DMS114 treated with DMSO at 0.1 percent for 48 hours (cell line): ENCODE measurements around the gene COL4A5.

Experiments
- DNase-seq: peaks from one replicate; lab custom pipeline; 2025; ENCODE audit not compliant: unreplicated experiment; lab: John Stamatoyannopoulos, UW

COL4A5 gene

GRCh38 chrX:108640817-108641216 lies 201.2 kb downstream of the COL4A5 start:
- DNase-seq, result no peak

DNA sequence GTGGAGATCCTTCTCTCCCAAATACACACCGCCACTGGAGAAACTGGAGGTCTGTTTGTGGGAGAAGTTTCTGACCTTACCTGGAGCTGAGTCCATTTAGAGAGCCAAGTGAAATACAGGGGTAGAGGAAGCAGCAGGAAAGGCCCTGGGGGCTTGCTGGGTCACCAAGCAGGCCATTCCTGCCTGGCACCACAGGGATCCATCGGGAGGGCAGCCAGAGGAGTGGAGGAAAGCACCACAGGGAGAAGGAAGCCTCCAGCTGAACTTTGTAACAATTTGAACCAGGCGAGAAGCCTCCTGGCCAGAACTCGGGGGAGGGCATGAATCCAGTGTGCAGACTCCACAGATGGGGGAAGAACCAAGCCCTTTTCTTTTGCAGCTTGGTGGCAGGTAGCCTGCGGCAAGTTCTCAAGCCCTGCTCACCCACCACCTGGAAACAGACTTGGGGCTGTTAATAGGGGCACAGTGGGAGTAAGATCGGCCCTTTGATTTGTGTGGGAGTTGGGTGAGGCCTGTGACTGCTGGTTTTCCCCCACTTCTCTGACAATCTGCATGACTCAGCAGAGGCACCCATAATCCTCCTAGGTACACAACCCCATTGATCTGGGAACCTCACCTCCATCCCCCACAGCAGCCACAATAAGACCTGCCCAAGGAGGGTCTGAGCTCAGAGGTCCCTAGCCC lies 202.1 kb downstream of the COL4A5 start:
- no peak for DNase-seq

- DNase-seq, result no peak
These were observed 202.6 kb downstream of the COL4A5 start for GRCh38 chrX:108642273-108642628.

DNA sequence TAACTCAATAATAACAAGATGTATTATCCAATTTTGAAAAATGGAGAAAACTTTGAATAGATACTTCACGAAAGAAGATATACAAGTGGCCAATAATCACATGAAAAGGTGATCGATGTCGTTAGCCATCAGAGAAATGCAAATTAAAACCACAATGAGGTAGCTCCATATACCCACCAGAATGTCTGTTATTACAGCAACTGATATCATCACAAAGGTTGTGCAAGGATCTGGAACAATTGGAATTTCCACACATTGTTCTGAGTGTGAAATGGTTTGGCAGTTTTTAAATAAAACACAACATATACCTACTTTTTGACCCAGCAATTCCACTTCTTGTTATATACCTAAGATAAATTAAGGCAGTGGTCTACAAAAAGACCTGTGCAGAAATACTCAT lies 225.1 kb downstream of the COL4A5 start:
- DNase-seq, result no peak

DNA sequence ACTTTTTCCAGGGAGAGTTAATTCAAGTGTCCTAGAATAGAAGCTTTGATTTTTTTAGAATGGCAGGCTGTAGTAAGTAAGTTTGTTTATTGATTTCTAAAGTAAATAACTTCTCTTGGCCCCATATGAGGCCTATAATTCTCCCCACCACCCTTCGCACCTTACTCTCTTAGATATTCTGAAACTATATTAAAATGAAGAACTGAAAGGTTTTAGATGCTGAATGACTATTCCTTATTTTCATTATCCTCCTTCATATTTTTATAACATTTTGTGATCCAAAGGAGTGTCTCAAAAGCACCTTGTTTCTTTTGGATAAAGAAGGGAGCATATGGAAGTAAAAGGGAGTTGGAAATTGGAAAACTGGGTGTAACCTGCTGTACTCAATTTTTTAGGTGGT lies 226.5 kb downstream of the COL4A5 start:
- no peak for DNase-seq

DNA sequence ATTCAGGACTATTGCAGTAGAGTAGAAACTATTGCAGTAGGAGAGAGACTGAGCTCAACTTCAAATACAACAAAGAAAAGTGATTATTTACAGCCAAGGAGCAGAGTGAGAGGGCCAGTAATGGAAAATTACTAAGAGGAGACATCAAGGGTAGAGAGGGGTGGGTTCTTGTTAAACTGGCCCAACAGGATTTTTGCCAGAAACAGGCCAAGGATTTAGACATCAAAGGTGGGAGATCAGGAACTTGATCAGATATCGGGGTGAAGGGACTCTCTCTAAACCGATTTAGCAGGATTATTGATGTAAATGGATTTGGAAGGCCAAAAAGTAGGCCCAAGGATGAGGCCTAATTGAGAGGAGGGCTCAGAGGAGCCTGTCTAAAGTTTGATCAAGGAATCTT lies 231.9 kb downstream of the COL4A5 start:
- no peak for DNase-seq

GRCh38 chrX:108696690-108697089 lies 257.1 kb downstream of the COL4A5 start:
- no peak for DNase-seq

DNA sequence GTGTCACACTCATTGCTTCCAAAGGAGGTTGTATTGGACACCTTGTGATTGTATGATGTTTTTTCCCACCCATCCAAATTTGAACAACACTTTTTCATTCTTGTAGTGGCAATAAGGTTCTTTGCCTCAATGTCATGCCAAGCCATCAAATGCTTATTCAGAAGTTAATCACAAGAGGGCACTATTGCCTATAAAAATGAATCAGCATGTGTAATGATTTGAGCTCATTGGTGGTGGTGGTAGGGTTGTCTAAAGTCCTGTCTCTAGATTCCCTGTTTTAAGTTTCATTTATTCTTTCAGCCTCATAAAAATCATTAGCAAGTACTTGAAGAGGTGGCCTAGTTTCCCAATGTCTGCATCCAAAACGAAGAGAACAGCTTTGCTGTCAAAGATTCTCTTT lies 259.7 kb downstream of the COL4A5 start:
- DNase-seq, result peak; percentile 40

DNA sequence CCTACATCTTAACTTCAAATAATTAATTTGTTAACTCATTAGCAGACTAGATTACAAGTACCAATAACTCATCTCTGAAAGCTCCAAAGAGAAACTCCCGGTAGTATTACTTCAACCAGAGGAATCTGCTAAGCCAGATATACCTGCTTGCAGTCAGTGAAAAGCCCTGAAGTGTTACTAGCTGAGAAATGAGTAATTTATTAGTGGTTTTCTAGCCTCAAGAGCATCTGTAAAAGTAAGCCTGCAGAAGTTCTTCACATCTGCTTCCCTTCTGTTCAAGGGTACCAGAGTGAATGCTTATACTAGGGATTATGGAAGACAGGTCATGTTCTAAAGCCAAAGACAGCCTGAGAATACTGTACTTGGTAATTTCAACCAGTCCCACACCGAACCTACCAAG lies 262.0 kb downstream of the COL4A5 start:
- no peak for DNase-seq

GRCh38 chrX:108702530-108702929 lies 262.9 kb downstream of the COL4A5 start:
- no peak for DNase-seq

- DNase-seq, result no peak
These were observed 265.2 kb downstream of the COL4A5 start for GRCh38 chrX:108704839-108705238.

DNA sequence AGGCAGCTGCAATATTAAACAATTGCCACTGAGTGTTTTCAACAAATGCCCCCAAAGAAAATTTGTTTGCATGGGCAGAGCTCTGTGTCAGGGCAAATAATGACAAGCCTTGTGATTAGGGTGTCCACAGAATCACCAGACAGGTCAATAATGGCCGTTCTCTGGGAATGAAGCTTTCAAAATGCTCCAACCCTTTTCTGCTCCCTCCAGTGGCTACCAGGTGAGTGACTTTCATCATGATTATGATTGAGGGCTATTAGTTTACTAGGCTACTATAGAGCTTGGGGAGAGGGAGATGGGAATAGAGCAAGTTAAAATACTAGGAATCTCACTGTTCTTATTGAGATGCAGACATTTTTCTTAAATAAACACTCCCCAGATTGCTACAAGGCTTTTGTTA lies 273.2 kb downstream of the COL4A5 start:
- DNase-seq, result no peak

DNA sequence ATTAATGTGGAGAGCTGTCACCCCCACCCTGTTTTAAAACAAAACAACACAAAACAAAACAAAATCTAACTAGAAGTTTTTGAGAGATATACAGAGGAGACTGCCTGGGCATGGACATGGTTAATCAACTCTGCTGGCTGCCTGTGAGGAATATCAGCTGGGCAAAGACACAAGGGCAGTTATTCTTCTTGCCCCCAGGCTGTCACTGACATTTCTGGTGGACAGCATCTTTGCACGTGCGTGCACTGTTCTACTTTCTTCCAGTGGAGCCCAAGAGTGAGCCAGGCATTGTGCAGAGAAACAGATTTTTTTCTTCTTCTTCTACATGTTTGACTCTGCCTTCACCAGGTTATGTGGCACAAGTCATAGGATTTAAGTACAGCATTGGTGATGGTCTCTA lies 282.9 kb downstream of the COL4A5 start:
- no peak for DNase-seq

GRCh38 chrX:108726748-108727147 lies 287.1 kb downstream of the COL4A5 start:
- DNase-seq, result no peak

DNA sequence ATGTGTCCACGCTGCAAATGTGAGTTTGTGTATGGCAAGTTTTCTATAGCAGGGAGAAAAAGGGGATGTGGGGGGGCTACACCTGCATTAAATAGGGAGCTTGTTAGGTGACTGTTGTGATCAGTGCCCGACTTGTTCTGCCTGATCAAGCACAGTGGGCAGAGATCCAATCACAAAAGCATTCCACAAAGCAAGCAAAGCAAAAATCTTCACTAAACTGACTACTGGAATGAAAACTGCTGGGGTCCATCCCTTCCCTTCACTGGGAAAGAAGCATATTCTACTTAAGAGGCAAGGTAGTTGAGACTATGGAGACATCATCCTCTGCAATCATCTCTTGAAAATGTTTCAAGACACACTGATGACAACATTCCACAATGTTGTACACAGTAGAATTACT lies 291.5 kb downstream of the COL4A5 start:
- no peak for DNase-seq

GRCh38 chrX:108732630-108733321 lies 293.1 kb downstream of the COL4A5 start:
- no peak for DNase-seq

DNA sequence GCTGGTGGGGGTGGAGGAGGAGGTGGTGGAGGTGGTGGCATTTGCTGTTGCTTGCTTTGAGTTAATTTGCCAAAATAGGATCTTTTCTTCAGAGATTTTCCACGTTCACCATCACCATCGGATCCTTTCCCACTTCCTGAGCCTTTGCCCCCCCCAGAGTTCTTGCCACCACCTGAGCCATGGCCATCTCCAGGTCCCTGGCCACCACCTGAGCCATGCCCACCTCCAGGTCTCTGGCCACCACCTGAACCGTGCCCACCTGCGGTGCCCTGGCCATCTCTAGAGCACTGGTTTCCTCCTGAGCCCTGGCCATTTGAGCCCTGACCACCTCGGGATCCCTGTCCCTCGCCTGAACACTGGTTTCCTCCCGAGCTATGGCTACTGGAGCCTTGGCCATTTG lies 294.8 kb downstream of the COL4A5 start:
- DNase-seq, result no peak

DNA sequence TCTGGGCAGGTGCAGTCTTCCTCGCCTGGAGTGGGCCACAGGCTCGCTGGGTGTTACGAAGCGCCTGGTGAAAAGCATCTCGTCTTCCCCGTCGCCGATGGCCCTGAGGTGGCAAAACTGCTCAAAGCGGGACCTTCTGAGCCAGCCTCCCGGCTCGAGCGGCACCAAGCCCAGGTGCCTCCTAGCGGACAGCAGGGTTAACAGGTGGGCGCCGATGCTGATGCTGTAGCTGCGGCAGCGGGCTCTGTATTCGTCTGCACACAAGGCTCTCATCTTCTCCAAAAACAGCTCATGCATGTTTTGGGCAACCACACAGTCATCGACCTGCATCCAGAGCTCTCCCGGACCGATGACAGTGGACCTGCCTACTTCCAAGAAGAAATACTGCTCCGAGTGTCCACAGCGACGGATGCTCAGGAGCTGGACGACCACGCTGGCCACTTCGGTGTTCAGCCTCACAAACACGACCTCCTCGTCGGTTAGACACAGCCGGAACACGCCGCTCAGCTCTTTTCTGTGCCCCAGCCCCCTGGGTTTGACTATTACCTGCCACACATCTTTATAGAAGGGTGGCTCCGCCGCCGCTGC lies 295.5 kb downstream of the COL4A5 start:
- DNase-seq, result no peak

DNA sequence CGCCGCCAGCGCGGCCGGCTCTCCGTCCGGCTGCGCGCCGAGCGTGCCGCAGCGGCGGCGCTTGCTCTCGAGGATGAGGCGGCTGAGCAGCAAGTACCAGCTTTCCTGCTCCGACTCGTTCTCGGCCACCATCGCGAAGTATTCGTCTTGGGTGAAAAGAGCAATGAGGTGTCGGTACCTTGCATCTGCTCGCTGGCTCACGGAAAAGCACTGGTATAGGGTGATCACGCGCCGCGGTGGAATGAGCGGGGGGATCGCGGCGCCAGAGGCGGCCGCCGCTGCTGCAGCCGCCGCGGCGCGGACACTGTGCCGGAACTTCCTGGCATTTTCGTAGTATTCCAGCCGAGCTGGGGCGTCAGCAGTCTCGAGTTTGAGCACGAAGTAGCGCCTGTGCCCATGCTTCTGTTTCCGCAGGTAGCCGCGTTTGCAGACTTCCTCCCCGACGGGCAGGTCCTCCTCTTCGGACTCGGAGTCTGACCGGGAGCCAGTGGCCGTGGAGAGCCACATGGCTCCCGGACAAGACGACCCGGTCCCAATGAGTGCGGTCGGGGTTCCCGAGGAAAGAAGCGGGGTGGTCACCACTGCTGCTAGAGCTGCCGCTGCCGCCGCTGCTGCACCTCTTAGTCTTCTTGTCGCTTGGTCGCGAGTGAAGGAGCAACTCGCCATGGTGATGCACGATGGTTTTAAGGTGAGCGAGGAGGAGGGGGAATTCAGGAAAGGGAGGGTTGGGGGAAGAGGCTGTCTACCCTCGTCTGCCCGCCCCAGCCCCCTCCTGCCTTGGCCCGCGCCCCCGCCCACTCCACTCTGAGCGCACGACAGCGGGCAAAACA lies 296.3 kb downstream of the COL4A5 start:
- peak; percentile 70 for DNase-seq

DNA sequence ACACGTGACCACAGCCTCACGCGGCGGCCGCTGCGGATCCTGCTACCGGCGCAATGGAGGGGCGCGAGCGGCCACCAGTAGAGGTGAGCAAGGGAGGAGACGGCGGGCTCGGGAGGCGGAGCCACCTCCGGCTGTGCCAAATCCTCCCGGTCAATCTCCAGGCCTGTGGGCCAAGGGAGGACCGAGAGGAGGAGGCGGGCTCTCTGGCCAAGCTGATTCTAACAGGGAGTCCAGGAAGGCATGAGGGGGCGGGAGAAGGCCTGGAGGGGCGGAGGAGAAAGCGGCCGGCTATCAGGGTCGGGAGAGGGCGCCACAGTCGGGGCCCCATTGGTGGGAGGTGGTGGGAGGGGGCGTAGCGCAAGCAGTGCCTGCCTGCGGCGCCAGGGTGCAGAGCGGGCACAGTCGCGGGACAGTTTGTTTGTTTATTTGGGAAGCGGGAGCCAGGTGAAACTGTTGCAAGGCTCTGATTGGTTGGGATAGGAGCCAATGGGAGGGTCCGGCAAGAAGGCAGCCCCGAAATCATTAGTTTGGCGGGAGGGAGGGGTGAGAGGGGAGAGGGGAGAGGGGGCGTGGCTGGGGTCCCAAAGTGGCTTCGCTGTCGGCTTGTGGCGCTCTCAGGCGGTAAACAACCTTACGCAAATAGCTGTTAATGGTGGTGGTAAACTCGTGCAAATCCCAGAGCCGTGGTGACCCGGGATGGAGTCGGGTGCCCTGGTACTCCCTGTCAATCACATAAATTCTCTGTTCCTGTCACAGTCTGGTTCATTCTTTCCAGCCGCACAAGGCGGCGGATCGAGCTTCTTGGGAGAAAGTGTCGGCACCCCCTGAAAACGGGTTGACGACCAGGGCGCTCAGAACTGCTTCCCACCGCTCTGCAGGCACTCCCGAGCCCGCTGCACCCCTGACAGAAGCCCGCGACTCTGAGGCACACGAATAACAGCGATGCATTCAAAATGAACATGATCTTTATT lies 297.2 kb downstream of the COL4A5 start, which contains the start of gene IRS4:
TSS of gene IRS4 (minus strand) at position 55 of the 971 bp plus-strand sequence.
- DNase-seq, result peak; percentile 70
